Esophagus muscularis mucosa (tissue), 3 donors: ENCODE measurements around the gene TREML1.

ENCODE experiments used
- CTCF ChIP-seq, 3 experiments: fragments of 200-600 bp in 2 of 3; fragments of 450-650 bp in 1 of 3; sonication (generic) in 2 of 3; IDR thresholded peaks; one replicate each; pipeline ENCODE4 v1.5.1; 2017 to 2019; ENCODE audit warnings: antibody characterized with exemption in 3 of 3, mild to moderate bottlenecking in 2 of 3, moderate library complexity in 1 of 3
- POLR2A ChIP-seq: fragments of 450-650 bp; IDR thresholded peaks from one replicate; pipeline ENCODE4 v1.6.1; 2017; ENCODE audit warnings: antibody characterized with exemption, moderate library complexity, mild to moderate bottlenecking, low read depth
- POLR2AphosphoS5 ChIP-seq, 2 donors: sonication (generic); formaldehyde crosslinking; IDR thresholded peaks; one replicate each; pipeline ENCODE4 v1.6.1; 2017; ENCODE audit warnings: antibody characterized with exemption in 2 of 2

- no peak for TF ChIP-seq POLR2A
- TF ChIP-seq CTCF (IDR thresholded peaks at IDR 0.05) = no peak
- TF ChIP-seq POLR2AphosphoS5 (IDR thresholded peaks at IDR 0.05) = no peak
These were observed 30.6 kb upstream of the TREML1 start for GRCh38 chr6:41184761-41185160.
